HG03469 (cell line): ENCODE data around the gene KMO.
A peak's percentile ranks its signal among the peaks of the same experiment; 100 is the strongest.

Experiments used
- ATAC-seq: cut with Tn5 transposase; IDR thresholded peaks from one replicate; pipeline ENCODE4 v1.9.1; 2021; ENCODE audit warnings: mild to moderate bottlenecking, moderate library complexity, moderate number of reproducible peaks; ENCODE audit not compliant: unreplicated experiment

KMO gene

DNA sequence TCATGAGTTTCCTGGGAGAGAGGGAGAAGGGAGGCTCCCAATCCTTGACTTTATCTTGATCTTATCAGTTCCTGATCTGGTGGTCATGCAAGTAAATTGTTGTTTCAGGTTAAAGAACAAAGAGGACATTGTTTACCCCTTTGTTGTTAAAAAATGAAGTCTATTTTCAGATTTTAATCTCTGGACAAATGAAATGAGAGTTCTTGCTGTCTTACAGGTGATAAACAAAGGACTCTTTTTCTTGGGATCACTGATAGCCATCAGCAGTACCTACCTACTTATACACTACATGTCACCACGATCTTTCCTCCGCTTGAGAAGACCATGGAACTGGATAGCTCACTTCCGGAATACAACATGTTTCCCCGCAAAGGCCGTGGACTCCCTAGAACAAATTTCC, 59.6 kb downstream of the KMO start:
- ATAC-seq: no peak

- ATAC-seq: peak; percentile 60
Observed at GRCh38 chr1:241592273-241592958, 60.2 kb downstream of the KMO start.

- ATAC-seq: no peak
Observed at GRCh38 chr1:241593186-241593585, 61.0 kb downstream of the KMO start.

- ATAC-seq: no peak
Observed at GRCh38 chr1:241596633-241597032, 64.5 kb downstream of the KMO start.

- ATAC-seq: peak; percentile 30
Observed at GRCh38 chr1:241598249-241598648, 66.1 kb downstream of the KMO start.

- peak; percentile 90 for ATAC-seq
Observed at GRCh38 chr1:241600496-241600901, 68.3 kb downstream of the KMO start.

DNA sequence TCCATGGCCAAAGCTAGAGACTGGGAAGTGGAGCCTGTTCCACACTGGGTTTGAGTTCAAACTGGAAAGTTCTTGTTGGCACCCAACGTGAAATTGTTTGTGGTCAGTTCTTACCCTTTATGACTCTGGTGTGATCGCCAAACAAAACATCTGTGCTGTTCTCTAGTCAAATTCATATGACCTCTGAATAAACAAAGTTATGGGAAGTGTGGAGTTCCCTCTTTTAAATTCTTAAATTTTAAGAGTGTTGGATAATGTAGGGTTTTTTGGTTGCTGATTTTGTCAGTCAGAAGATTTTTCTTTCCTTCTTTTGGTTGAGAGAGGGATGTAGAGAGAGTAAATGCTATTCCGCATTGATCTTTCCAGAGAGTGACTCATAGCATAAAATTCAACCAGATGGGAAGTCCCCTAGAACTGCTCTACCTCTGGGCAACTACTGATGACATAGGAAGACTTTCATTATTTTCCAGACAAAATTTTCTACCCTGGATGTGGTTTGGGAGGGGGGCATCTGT, 71.6 kb downstream of the KMO start:
- ATAC-seq: no peak

- ATAC-seq: no peak
Observed at GRCh38 chr1:241605146-241605805, 73.1 kb downstream of the KMO start.

DNA sequence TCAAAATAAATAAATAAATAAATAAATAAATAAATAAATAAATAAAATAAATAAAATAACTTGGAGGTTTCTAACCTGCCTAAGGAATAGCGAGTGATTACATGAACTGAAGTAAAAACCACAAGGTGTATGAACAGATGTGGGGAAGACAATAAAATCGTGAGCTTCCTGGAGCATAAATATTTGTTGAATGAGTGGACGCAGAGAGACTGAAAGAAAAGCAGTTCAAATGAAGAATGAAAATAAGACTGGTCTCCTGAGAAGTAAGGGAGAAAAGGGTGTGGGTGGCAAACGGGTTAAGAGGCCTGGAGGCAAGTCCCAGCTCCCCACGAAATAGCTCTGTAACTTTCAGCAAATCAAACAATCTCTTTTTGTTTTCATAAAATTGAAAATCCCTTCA, 74.4 kb downstream of the KMO start:
- no peak for ATAC-seq

DNA sequence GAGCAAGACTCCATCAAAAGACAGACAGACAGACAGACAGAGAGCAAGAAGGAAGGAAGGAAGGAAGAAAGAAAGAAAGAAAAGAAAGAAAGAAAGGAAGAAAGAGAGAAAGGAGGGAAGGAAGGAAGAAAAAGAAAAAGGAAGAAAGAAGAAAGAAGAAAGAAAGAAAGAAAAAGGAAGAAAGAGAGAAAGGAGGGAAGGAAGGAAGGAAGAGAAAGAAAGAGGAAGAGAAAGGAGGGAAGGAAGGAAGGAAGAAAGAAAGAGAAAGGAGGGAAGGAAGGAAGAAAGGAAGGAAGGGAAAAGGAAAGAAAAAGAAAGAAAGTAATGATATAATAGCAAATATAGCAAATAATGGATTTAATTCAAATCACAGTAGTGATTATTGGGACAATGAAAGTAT, 75.3 kb downstream of the KMO start:
- no peak for ATAC-seq

GRCh38 chr1:241608379-241609033, 76.3 kb downstream of the KMO start:
- ATAC-seq: no peak

GRCh38 chr1:241610056-241610815, 78.1 kb downstream of the KMO start:
- ATAC-seq: no peak

- ATAC-seq: peak; percentile 95
Observed at GRCh38 chr1:241611063-241611462, 78.9 kb downstream of the KMO start.

DNA sequence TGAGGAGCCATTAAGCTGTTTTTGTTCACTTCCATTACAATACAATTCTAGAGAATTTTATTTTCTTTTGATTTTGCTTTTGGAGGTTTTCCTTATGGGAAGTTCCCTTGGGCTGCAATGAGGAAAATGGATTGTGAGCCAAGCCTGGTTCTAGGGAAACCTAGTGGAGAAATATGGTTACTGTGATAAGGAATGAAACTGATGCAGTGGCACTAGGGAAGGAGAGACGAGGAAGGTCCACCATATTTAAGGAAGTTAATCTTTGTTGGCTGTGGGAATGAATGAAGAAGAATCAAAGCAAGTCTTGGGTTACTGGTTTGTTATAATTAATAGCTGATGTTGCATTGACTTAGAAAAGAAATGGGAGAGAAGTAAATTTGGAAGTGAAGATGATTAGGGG, 79.6 kb downstream of the KMO start:
- ATAC-seq: no peak

DNA sequence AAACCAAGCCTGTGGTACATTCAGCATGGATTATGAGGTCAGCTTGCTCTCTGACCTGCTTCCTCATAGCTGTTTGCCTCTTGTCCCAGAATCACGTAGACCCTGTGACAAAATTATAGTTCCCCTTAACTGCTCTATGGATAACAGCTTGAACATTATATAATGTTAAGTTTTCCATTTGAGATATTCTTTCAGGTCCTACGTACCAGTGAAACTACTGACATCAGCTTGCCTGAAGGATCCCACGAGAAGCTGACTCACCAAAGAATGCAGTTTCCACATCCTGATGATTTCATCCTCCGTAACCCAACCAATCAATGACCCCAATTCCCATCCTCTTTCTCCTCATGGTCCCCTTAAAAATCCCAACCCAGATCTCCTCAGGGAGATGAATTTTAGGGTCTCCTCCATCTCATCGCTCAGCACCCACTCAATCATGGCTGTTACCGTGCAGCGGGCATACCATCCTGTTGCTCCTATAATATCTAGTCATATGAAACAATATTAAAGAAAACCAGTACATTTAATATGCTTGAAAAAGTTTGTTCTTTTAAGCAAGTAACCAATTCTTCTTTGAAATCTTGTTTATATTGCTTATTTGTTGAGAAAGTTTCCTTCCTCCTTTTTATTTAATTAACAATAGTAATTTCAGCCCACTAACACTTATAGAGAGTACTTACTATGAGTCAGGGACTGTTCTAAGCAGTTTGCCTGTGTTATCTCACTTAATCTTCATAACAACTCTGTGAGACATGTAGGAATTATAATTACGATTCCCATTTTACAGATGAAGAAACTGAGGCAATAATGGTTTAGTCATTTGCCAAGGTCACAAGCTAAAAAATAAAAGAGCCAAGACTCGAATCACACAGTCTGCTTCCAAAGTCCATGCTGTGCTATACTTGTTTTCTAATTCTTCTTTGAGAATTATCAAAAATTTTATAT, 80.6 kb downstream of the KMO start:
- ATAC-seq: no peak

- no peak for ATAC-seq
Observed at GRCh38 chr1:241614144-241614543, 82.0 kb downstream of the KMO start.

- no peak for ATAC-seq
Observed at GRCh38 chr1:241614572-241614971, 82.4 kb downstream of the KMO start.

DNA sequence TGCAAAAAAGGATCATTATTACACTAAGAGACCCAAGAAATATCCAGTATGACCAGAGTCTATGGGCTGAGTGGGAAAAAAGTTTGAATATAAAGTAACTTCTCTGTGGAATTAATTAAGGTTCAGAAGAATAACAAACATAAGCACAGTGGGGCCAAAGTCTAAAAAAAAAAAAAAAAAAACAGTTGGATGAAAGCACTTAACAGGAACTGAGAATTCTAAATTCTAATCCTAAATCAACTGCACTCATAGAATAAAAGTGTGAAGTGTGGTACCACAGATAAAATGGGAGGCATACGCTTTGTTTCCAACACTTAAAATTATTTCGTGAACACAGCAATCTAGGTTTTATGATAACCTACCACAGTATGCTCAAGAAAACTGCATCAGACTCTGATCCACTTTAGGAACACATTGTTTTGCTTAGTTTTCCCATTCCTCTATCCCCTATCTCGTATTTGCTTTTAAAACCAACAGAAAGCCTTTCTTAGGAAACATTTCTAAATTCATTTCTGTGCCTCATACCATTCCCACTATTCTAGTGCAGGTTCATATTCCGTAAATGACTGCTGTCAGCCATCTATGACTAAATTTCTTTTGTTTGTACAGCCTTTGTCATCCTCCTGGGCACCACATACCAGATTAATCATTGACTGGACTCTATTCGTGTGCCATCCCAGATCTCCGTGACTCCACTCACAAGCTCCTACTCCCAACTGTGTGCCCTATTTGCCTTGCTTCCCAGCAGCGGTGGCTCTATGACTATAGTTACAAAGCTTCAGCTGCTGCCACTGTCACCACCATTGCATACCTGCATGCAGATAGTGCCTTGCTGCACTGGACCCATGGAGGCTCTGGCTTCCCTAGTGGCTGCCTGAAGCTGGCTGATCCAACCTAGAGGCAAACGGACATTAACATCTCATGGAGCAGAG, 83.1 kb downstream of the KMO start:
- ATAC-seq: no peak

DNA sequence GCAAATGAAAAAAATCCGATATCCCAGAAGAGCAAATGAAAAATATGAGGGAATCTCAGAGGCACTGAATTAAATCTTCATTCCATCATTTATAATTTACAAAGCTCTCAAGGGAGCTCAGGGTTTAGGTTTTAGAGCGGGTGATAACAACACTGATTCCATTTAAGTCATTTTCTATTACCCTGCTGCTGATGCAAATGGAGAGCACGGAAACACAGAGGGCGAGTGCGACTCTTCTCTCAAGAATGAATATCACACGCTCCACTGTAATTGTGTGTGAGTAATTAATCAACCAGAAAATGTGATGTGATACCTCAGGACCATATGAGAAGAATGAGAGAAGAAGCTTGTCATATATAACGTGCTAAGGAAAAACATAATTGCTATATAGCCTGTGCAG, 85.2 kb downstream of the KMO start:
- no peak for ATAC-seq
